IMR-90 (cell line): ENCODE data around the gene PKP3. TPM values are rescaled to one million over a fixed set of nuclear protein-coding genes. Genes with fewer than 3 reads are reported as not detected.
A peak's percentile ranks its signal among the peaks of the same experiment; 100 is the strongest.

Experiments
- ATAC-seq: fragments of 200-7000 bp; cut with Tn5 transposase; 2 replicates; pipeline ENCODE4 v1.9.1; 2020; ENCODE audit warnings: low read depth, mild to moderate bottlenecking, moderate library complexity
- BruUV-seq: library from RNA; stranded (reverse); fragments of 400-500 nt; replicated peaks from 2 replicates; lab custom pipeline; 2021; lab: Mats Ljungman, UMichigan
- CTCF ChIA-PET: fragments of 300-600 bp; formaldehyde crosslinking; extraction: SDS; loops from one replicate; lab custom pipeline; 2021; ENCODE audit warnings: antibody characterized with exemption; lab: Yijun Ruan, JAX
- POLR2A ChIA-PET: fragments of 300-600 bp; sonication (Branson Sonifier 250); formaldehyde crosslinking; loops from one replicate; lab custom pipeline; 2022; ENCODE audit warnings: antibody characterized with exemption; ENCODE audit not compliant: unreplicated experiment; lab: Charles Lee
- DNase-seq: peaks from one replicate; pipeline ENCODE4 v3.0.0; 2013
- H2AFZ ChIP-seq: replicated peaks from 2 replicates; pipeline ENCODE3; 2013; ENCODE audit warnings: low read length, mild to moderate bottlenecking; ENCODE audit not compliant: poor library complexity
- H2AK5ac ChIP-seq: 2 replicates; pipeline ENCODE4 v1.6.1; 2013; ENCODE audit warnings: low read depth, low read length, inconsistent platforms
- H2AK9ac ChIP-seq: replicated peaks from 2 replicates; pipeline ENCODE3; 2013; ENCODE audit warnings: mild to moderate bottlenecking, low read depth, low read length, moderate library complexity; ENCODE audit not compliant: poor library complexity
- H2BK120ac ChIP-seq: 2 replicates; pipeline ENCODE4 v1.6.1; 2013; ENCODE audit warnings: low read depth, low read length, inconsistent platforms
- H2BK15ac ChIP-seq: 3 replicates; pipeline ENCODE4 v1.6.1; 2013; ENCODE audit warnings: low read depth, low read length, inconsistent platforms
- H2BK20ac ChIP-seq: 2 replicates; pipeline ENCODE4 v1.6.1; 2013; ENCODE audit warnings: low read depth, mild to moderate bottlenecking, inconsistent platforms, low read length, moderate library complexity
- H2BK5ac ChIP-seq: 2 replicates; pipeline ENCODE4 v1.6.1; 2013; ENCODE audit warnings: mild to moderate bottlenecking, low read depth, low read length, inconsistent platforms; ENCODE audit not compliant: poor library complexity, severe bottlenecking
- H3K14ac ChIP-seq: replicated peaks from 2 replicates; pipeline ENCODE4 v1.6.1; 2013; ENCODE audit warnings: low read depth, low read length, inconsistent platforms
- H3K18ac ChIP-seq: 2 replicates; pipeline ENCODE4 v1.6.1; 2013; ENCODE audit warnings: low read depth, low read length, control low read depth
- H3K23ac ChIP-seq: 2 replicates; pipeline ENCODE4 v1.6.1; 2013; ENCODE audit warnings: low read depth, low read length, inconsistent platforms
- H3K27ac ChIP-seq: 2 replicates; pipeline ENCODE4 v1.5.1; 2013; ENCODE audit warnings: mild to moderate bottlenecking, control low read depth, low read length; ENCODE audit not compliant: insufficient read depth
- H3K27me3 ChIP-seq: 2 replicates; pipeline ENCODE4 v1.6.1; 2013; ENCODE audit warnings: low read length; ENCODE audit not compliant: control insufficient read depth, insufficient read depth
- H3K36me3 ChIP-seq: 2 replicates; pipeline ENCODE4 v1.6.1; 2013; ENCODE audit warnings: low read length, mixed read lengths; ENCODE audit not compliant: control insufficient read depth, insufficient read depth
- H3K4ac ChIP-seq: 2 replicates; pipeline ENCODE4 v1.6.1; 2013; ENCODE audit warnings: low read depth, low read length, inconsistent platforms
- H3K4me1 ChIP-seq: 2 replicates; pipeline ENCODE4 v1.6.1; 2013; ENCODE audit warnings: low read length, mixed read lengths; ENCODE audit not compliant: control insufficient read depth, insufficient read depth
- H3K4me2 ChIP-seq: 2 replicates; pipeline ENCODE4 v1.6.1; 2013; ENCODE audit warnings: low read depth, mild to moderate bottlenecking, control low read depth, low read length, moderate library complexity
- H3K4me3 ChIP-seq: 2 replicates; pipeline ENCODE4 v1.5.1; 2013; ENCODE audit warnings: low read depth, mild to moderate bottlenecking, control low read depth, low read length, moderate library complexity; ENCODE audit not compliant: insufficient read depth
- H3K56ac ChIP-seq: 2 replicates; pipeline ENCODE4 v1.6.1; 2013; ENCODE audit warnings: low read length, inconsistent platforms; ENCODE audit not compliant: insufficient read depth; ENCODE audit errors: extremely low read depth
- H3K79me1 ChIP-seq, 2 experiments: 2 replicates each; pipeline ENCODE4 v1.6.1; 2013; ENCODE audit warnings: low read length in 2 of 2, inconsistent platforms in 1 of 2, low read depth in 1 of 2
- H3K9ac ChIP-seq: 2 replicates; pipeline ENCODE4 v1.6.1; 2013; ENCODE audit warnings: low read depth, low read length, control low read depth
- H3K9me1 ChIP-seq: 2 replicates; pipeline ENCODE4 v1.6.1; 2013; ENCODE audit warnings: low read length, inconsistent platforms; ENCODE audit not compliant: insufficient read depth
- H3K9me3 ChIP-seq: 2 replicates; pipeline ENCODE4 v1.6.1; 2013; ENCODE audit warnings: low read length; ENCODE audit not compliant: control insufficient read depth, insufficient read depth
- H4K20me1 ChIP-seq: 2 replicates; pipeline ENCODE4 v1.6.1; 2013; ENCODE audit warnings: low read length, inconsistent platforms; ENCODE audit not compliant: insufficient read depth
- H4K5ac ChIP-seq: 2 replicates; pipeline ENCODE4 v1.6.1; 2013; ENCODE audit warnings: mild to moderate bottlenecking, low read depth, low read length, control low read depth
- H4K8ac ChIP-seq, 2 experiments: 2 replicates each; pipeline ENCODE4 v1.6.1; 2013; ENCODE audit warnings: low read depth in 2 of 2, low read length in 2 of 2, control low read depth in 1 of 2, inconsistent platforms in 1 of 2
- H4K91ac ChIP-seq: 2 replicates; pipeline ENCODE4 v1.6.1; 2013; ENCODE audit warnings: low read depth, low read length, inconsistent platforms; ENCODE audit not compliant: insufficient read depth
- BHLHE40 ChIP-seq: fragments of 150-350 bp; IDR thresholded peaks from 2 replicates; pipeline ENCODE4 v1.6.1; 2016; ENCODE audit warnings: mild to moderate bottlenecking, low read depth, low read length
- CEBPB ChIP-seq: IDR thresholded peaks from 2 replicates; pipeline ENCODE4 v1.6.1; 2012; ENCODE audit warnings: low read depth, low read length, improper control_type of control experiment
- CHD1 ChIP-seq: IDR thresholded peaks from 2 replicates; pipeline ENCODE4 v1.6.1; 2012; ENCODE audit warnings: low read depth, low read length, improper control_type of control experiment
- FOS ChIP-seq: fragments of 150-350 bp; IDR thresholded peaks from 2 replicates; pipeline ENCODE4 v1.6.1; 2016; ENCODE audit warnings: low read depth, low read length
- MAFK ChIP-seq: IDR thresholded peaks from 2 replicates; pipeline ENCODE4 v1.6.1; 2012; ENCODE audit warnings: low read depth, low read length, improper control_type of control experiment
- MAZ ChIP-seq: IDR thresholded peaks from 2 replicates; pipeline ENCODE4 v1.6.1; 2012; ENCODE audit warnings: low read depth, mild to moderate bottlenecking, low read length, improper control_type of control experiment, moderate library complexity, borderline replicate concordance
- MXI1 ChIP-seq: IDR thresholded peaks from 2 replicates; pipeline ENCODE4 v1.6.1; 2012; ENCODE audit warnings: low read depth, mild to moderate bottlenecking, low read length, moderate library complexity, borderline replicate concordance
- NFE2L2 ChIP-seq: fragments of 150-350 bp; IDR thresholded peaks from 2 replicates; pipeline ENCODE4 v1.6.1; 2016; ENCODE audit warnings: low read depth, mild to moderate bottlenecking, low read length
- POLR2A ChIP-seq: IDR thresholded peaks from 2 replicates; pipeline ENCODE4 v1.6.1; 2012; ENCODE audit warnings: mild to moderate bottlenecking, low read depth, low read length
- RAD21 ChIP-seq: IDR thresholded peaks from 2 replicates; pipeline ENCODE4 v1.6.1; 2012; ENCODE audit warnings: low read length, improper control_type of control experiment
- RCOR1 ChIP-seq: IDR thresholded peaks from 2 replicates; pipeline ENCODE4 v1.6.1; 2012; ENCODE audit warnings: mild to moderate bottlenecking, low read length, improper control_type of control experiment; ENCODE audit not compliant: insufficient replicate concordance
- RFX5 ChIP-seq: IDR thresholded peaks from 2 replicates; pipeline ENCODE4 v1.8.0; 2012; ENCODE audit warnings: low read depth, mild to moderate bottlenecking, low read length, moderate library complexity
- SMC3 ChIP-seq: fragments of 150-350 bp; IDR thresholded peaks from 2 replicates; pipeline ENCODE4 v1.6.1; 2016; ENCODE audit warnings: low read depth, mild to moderate bottlenecking, antibody characterized with exemption, low read length, moderate library complexity
- WGBS, 2 experiments: methylation state at CpG; one replicate each; pipeline versions ENCODE4 v1.1.5 to v1.1.7; 2013; ENCODE audit warnings: missing lambda C conversion rate in 2 of 2; ENCODE audit not compliant: insufficient read length in 1 of 2; ENCODE audit errors: extremely low coverage in 2 of 2; 5-methylcytosine and 5-hydroxymethylcytosine counted together
- dilution Hi-C: fragments of 300-500 bp; cut with HindIII; formaldehyde crosslinking; loops from one replicate; pipeline ENCODE4 v1.14.3; 2018; ENCODE audit warnings: low sequenced_read_pairs; ENCODE audit not compliant: unreplicated experiment
- in situ Hi-C: fragments of 300-500 bp; cut with MboI; formaldehyde crosslinking; loops from 3 replicates; pipeline ENCODE4 v1.14.3; 2019; ENCODE audit warnings: low sequenced_read_pairs, inconsistent platforms, mixed read lengths
- intact Hi-C: fragments of 100-400 bp; cut with micrococcal nuclease; formaldehyde crosslinking; loops from 2 replicates; pipeline ENCODE4 v1.10.0; 2022
- polyA plus RNA-seq, 3 experiments: library from polyadenylated mRNA; depleted of rRNA; stranded (reverse); fragments of >200 nt; gene quantifications; 2 replicates each; pipeline ENCODE4 v1.2.3, GENCODE V29; 2012; ENCODE audit warnings: low replicate concordance in 1 of 3
- total RNA-seq: library from RNA; depleted of rRNA; stranded (reverse); fragments of >200 nt; gene quantifications from 2 replicates; pipeline ENCODE4 v1.2.3, GENCODE V29; 2012
- TF ChIP-seq, protein P1 (sequence below): fragments of 150-350 bp; IDR thresholded peaks from 2 replicates; pipeline ENCODE4 v1.6.1; 2017; ENCODE audit warnings: mild to moderate bottlenecking, antibody characterized with exemption, low read length, low read depth
- TF ChIP-seq, protein P2 (sequence below): fragments of 150-350 bp; IDR thresholded peaks from 2 replicates; pipeline ENCODE4 v1.6.1; 2016; ENCODE audit warnings: low read depth, mild to moderate bottlenecking, low read length, moderate library complexity, borderline replicate concordance

PKP3 gene
- total and polyA plus RNA-seq, 2 of the 4 experiments (the other 2 are of a cell fraction), result 1.5 to 2.2 TPM

DNA sequence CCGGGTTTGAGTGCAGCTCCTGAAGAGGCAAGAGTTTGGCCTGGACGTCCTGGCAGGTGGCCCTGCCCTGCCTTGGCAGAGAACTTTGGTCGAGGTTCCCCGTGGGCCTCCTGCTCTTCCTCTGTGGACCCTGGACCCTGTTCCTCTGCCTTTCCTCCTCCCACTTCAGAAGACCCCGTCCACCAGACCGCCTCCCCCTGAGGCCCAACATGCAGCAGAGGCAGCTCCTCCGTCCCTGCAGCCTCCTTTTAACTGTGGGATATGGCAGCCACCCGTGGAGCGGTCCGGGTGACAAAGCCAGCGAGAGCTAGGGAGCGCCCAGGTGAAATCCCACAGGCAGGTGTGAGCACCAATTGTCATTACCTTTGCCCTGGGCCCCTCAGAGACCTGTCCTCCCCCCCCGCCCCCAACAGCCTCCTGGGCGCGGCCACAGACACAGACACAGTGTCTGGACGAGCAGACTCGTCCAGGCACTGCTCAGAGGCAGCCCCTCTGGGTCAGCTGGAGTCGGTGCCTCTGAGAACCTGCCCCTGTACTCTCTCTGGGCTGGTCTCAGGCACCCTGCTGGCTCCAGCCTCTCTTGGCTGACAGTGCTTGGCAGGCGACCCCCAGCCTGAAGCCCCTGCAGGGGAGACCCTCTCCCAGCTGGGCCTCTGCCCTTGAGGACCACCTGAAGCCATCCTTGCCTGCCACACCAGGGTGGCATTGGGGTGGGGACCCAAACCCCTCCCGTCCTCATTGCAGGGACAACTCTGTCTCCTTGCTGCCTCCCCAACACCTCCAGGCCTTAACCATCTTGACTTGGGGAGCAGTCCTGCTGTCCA, 52.0 kb downstream of the PKP3 start:
- dilution Hi-C loops (no loop called here), intact Hi-C loops (loop anchor here (5.0 to 10.0 kb wide), 2 partner anchors 81 to 239 kb away; partner anchors contain the start of genes B4GALNT4, BET1L and RIC8A), in situ Hi-C loops (no loop called here)
- H3K56ac ChIP-seq, result no peak overlapping the region
- H3K36me3 ChIP-seq, result no peaks in the 10 kb centered on the region
- H3K27ac ChIP-seq, result no peak overlapping the region
- H4K20me1 ChIP-seq, result peaks cover 3% of the 10 kb centered on the region; the same call in 1 of the 2 replicates
- DNase-seq (no peak), ATAC-seq (no peak)
- no peak overlapping the region for H2BK20ac ChIP-seq
- no peak overlapping the region for H2BK5ac ChIP-seq
- no peaks in the 10 kb centered on the region for H3K9me1 ChIP-seq
- BruUV-seq, result no TSS peak
- POLR2A ChIA-PET, result no interaction called here
- no peak overlapping the region for H2BK15ac ChIP-seq
- peak overlapping the region; percentile 58 for H2AFZ ChIP-seq
- no peak overlapping the region for H4K8ac ChIP-seq
- no peak overlapping the region for H3K23ac ChIP-seq
- CTCF ChIA-PET, result no interaction called here
- peaks cover 0 to 12% of the 10 kb centered on the region in 2 experiments; a peak in 3 of 4 replicates for H3K79me1 ChIP-seq
- H2BK120ac ChIP-seq, result no peak overlapping the region
- no peak overlapping the region for H3K4ac ChIP-seq
- no peak overlapping the region for H3K18ac ChIP-seq
- H3K14ac ChIP-seq, result no peak overlapping the region
- no peaks in the 10 kb centered on the region for H3K9me3 ChIP-seq
- no peak overlapping the region for H3K4me2 ChIP-seq
- no peak overlapping the region for H3K4me3 ChIP-seq
- H3K4me1 ChIP-seq, result peaks cover 3% of the 10 kb centered on the region; the same call in 1 of the 2 replicates
- 62% methylated on average over 7 of the region's 20 CpGs; no CpG with 5 or more reads in 1 of the 2 experiments for WGBS, 2 experiments
- H3K27me3 ChIP-seq, result peaks cover 21% of the 10 kb centered on the region; the same call in 1 of the 2 replicates
- no peak overlapping the region for H2AK5ac ChIP-seq
- H4K91ac ChIP-seq, result no peak overlapping the region
- peak overlapping the region; percentile 5 for H2AK9ac ChIP-seq
- H4K5ac ChIP-seq, result no peak overlapping the region
- H3K9ac ChIP-seq, result no peak overlapping the region
- TF ChIP-seq BHLHE40 (no peak), MXI1 (no peak), CHD1 (no peak), MAFK (no peak), NFE2L2 (no peak), RAD21 (no peak), SMC3 (no peak), FOS (no peak), RFX5 (no peak), MAZ (no peak), POLR2A (no peak), RCOR1 (no peak), CEBPB (no peak)
- TF ChIP-seq, protein P1, sequence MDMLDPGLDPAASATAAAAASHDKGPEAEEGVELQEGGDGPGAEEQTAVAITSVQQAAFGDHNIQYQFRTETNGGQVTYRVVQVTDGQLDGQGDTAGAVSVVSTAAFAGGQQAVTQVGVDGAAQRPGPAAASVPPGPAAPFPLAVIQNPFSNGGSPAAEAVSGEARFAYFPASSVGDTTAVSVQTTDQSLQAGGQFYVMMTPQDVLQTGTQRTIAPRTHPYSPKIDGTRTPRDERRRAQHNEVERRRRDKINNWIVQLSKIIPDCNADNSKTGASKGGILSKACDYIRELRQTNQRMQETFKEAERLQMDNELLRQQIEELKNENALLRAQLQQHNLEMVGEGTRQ, result no peak
- TF ChIP-seq, protein P2, sequence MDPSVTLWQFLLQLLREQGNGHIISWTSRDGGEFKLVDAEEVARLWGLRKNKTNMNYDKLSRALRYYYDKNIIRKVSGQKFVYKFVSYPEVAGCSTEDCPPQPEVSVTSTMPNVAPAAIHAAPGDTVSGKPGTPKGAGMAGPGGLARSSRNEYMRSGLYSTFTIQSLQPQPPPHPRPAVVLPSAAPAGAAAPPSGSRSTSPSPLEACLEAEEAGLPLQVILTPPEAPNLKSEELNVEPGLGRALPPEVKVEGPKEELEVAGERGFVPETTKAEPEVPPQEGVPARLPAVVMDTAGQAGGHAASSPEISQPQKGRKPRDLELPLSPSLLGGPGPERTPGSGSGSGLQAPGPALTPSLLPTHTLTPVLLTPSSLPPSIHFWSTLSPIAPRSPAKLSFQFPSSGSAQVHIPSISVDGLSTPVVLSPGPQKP, result no peak
